HL-60 (cell line): ENCODE measurements around the gene FSTL4.

ENCODE experiments used
- CTCF ChIP-seq: IDR thresholded peaks from one replicate; pipeline ENCODE4 v1.5.1; 2011; ENCODE audit warnings: low read length, control low read depth, inconsistent platforms; ENCODE audit not compliant: insufficient read depth
- GABPA ChIP-seq: IDR thresholded peaks from 2 replicates; pipeline ENCODE4 v1.6.1; 2012; ENCODE audit warnings: low read depth
- POLR2AphosphoS5 ChIP-seq: IDR thresholded peaks from 2 replicates; pipeline ENCODE4 v1.6.1; 2012; ENCODE audit warnings: low read depth
- REST ChIP-seq: IDR thresholded peaks from 2 replicates; pipeline ENCODE4 v1.6.1; 2012; ENCODE audit warnings: low read depth; ENCODE audit not compliant: insufficient replicate concordance
- SPI1 ChIP-seq: IDR thresholded peaks from 2 replicates; pipeline ENCODE4 v1.6.1; 2012; ENCODE audit warnings: low read depth, mild to moderate bottlenecking, borderline replicate concordance

GRCh38 chr5:133467826-133468463, 144.4 kb downstream of the FSTL4 start:
- TF ChIP-seq CTCF (no peak), REST (no peak), POLR2AphosphoS5 (no peak), GABPA (no peak), SPI1 (no peak)
